Esophagus squamous epithelium (tissue), 5 donors: ENCODE results near the gene OVAAL. TPM values are rescaled to one million over a fixed set of nuclear protein-coding genes. Genes with fewer than 3 reads are reported as not detected.
"Not testable (repeated sequence)": the region's sequence is repeated elsewhere in the genome, so short reads cannot be mapped to it uniquely, and the experiment has no call there.

Experiments used
- DNase-seq: peaks from one replicate; lab custom pipeline; 2025; lab: John Stamatoyannopoulos, UW
- H3K27ac ChIP-seq, 4 donors: fragments of 200-600 bp; sonication (generic); one replicate each; pipeline ENCODE4 v1.5.1; 2016 to 2019; ENCODE audit warnings: mild to moderate bottlenecking in 1 of 4
- H3K27me3 ChIP-seq, 4 donors: fragments of 200-600 bp; sonication (generic); 1 replicate in 3 of 4; 2 replicates in 1 of 4; pipeline versions ENCODE4 v1.5.1 to v1.6.0; 2017 to 2021; ENCODE audit warnings: antibody characterized with exemption in 1 of 4
- H3K36me3 ChIP-seq, 3 donors: fragments of 200-600 bp; sonication (generic); one replicate each; pipeline ENCODE4 v1.5.1; 2016 to 2019
- H3K4me1 ChIP-seq, 3 donors: fragments of 200-600 bp; sonication (generic); one replicate each; pipeline ENCODE4 v1.5.1; 2017 to 2019
- H3K4me3 ChIP-seq, 4 donors: fragments of 200-600 bp; sonication (generic); 1 replicate in 3 of 4; 2 replicates in 1 of 4; pipeline ENCODE4 v1.5.1; 2016 to 2019; ENCODE audit warnings: mild to moderate bottlenecking in 2 of 4, moderate library complexity in 1 of 4
- H3K9me3 ChIP-seq, 3 donors: fragments of 200-600 bp; sonication (generic); one replicate each; pipeline ENCODE4 v1.5.1; 2016 to 2019
- POLR2A ChIP-seq, 4 donors: fragments of 450-650 bp; IDR thresholded peaks; one replicate each; pipeline ENCODE4 v1.6.1; 2017; ENCODE audit warnings: antibody characterized with exemption in 4 of 4, mild to moderate bottlenecking in 4 of 4, moderate library complexity in 3 of 4
- WGBS, 2 donors: methylation state at CpG; one replicate each; pipeline ENCODE4 v1.1.5; 2018; 5-methylcytosine and 5-hydroxymethylcytosine counted together
- intact Hi-C: fragments of 100-400 bp; cut with DNase I; formaldehyde crosslinking; loops from one replicate; pipeline ENCODE4 v1.15.0; 2022
- total RNA-seq, 4 donors: library from RNA; depleted of rRNA; stranded (reverse); fragments of >200 nt; gene quantifications; one replicate each; pipeline ENCODE4 v1.1.0, GENCODE V29; 2016
- TF ChIP-seq, protein P1 (sequence below), 6 experiments: fragments of 450-650 bp in 4 of 6; fragments of 200-600 bp in 2 of 6; sonication (generic) in 2 of 6; IDR thresholded peaks; one replicate each; pipeline ENCODE4 v1.5.1; 2016 to 2019; ENCODE audit warnings: antibody characterized with exemption in 6 of 6, mild to moderate bottlenecking in 4 of 6, moderate library complexity in 4 of 6
- donor health status: DM: yes; HTN: yes; CAD: no.

The OVAAL gene
- total RNA-seq, 4 donors from 2014 or later, result not detected

DNA sequence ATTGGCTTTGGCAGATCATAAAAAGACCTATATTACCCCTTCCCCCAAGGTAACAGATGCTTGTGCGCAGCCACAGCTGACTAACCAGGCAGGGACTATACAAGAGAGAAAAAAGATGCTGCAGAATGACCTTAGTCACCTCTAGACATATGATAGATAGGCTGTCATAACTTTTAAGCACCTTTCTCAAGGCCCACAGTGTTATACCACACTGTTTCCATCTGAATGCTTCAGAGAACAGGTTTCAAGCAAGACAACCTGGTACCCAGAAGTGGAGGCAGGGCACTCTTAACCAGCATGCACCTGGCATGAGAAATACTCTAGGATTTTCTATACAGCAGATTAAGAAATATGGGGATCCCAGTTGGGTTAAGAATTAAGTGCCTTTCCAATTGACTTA is 12.8 kb upstream of the OVAAL start:
- H3K36me3 ChIP-seq, result no peaks in the 10 kb centered on the region
- H3K9me3 ChIP-seq, result no peaks in the 10 kb centered on the region
- peaks cover 0 to 8% (median 8%) of the 10 kb centered on the region in 3 donors for H3K4me1 ChIP-seq
- TF ChIP-seq, protein P1, sequence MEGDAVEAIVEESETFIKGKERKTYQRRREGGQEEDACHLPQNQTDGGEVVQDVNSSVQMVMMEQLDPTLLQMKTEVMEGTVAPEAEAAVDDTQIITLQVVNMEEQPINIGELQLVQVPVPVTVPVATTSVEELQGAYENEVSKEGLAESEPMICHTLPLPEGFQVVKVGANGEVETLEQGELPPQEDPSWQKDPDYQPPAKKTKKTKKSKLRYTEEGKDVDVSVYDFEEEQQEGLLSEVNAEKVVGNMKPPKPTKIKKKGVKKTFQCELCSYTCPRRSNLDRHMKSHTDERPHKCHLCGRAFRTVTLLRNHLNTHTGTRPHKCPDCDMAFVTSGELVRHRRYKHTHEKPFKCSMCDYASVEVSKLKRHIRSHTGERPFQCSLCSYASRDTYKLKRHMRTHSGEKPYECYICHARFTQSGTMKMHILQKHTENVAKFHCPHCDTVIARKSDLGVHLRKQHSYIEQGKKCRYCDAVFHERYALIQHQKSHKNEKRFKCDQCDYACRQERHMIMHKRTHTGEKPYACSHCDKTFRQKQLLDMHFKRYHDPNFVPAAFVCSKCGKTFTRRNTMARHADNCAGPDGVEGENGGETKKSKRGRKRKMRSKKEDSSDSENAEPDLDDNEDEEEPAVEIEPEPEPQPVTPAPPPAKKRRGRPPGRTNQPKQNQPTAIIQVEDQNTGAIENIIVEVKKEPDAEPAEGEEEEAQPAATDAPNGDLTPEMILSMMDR (IDR thresholded peaks at IDR 0.05), result no peak
- no peak for TF ChIP-seq POLR2A (IDR thresholded peaks at IDR 0.05)
- H3K27ac ChIP-seq, result no peak overlapping the region
- no peak overlapping the region for H3K4me3 ChIP-seq
- no peaks in the 10 kb centered on the region for H3K27me3 ChIP-seq
- intact Hi-C loops, result no loop called here
- WGBS, 2 donors, result 85 to 100% methylated on average over 1 of the region's 1 CpG
- DNase-seq, result no peak

DNA sequence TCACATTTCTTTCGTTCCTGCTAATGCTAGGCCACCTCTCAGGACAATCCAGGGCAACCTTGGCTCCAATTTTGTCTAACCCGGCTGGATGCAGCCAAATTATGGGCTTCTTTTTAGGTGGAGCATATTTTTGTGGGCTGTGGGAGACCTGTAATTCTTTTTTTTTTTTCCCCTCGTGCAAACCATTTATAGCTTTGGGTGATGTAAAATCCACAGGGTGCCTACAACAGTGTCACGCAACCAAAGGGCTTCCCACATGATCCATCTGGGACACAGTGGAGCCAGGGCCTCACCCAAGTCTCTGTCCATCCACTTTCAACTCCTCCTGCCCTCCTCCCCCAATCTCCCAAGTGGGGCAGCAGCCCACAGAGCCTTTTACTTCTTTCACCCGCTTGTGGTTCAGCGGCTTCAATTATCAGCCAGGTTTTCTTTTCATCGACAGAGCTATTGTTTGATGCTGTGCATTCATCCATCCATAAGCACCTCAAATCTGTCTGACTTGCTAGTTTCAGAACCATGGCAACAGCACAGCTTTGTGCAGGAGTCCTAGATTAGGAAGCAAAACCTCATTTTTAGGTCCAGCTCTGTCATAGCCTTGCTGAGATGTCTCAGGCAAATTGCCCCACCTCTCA is 10.0 kb upstream of the OVAAL start:
- Histone ChIP-seq H3K4me3 (no peak overlapping the region), H3K27ac (no peak overlapping the region), H3K9me3 (no peaks in the 10 kb centered on the region), H3K4me1 (no peaks in the 10 kb centered on the region), H3K27me3 (no peaks in the 10 kb centered on the region), H3K36me3 (no peaks in the 10 kb centered on the region)
- WGBS, 2 donors, result 72 to 83% methylated on average over 7 of the region's 7 CpGs
- TF ChIP-seq, protein P1 (IDR thresholded peaks at IDR 0.05), result no peak
- no peak for TF ChIP-seq POLR2A (IDR thresholded peaks at IDR 0.05)
- no peak for DNase-seq
- intact Hi-C loops, result no loop called here

DNA sequence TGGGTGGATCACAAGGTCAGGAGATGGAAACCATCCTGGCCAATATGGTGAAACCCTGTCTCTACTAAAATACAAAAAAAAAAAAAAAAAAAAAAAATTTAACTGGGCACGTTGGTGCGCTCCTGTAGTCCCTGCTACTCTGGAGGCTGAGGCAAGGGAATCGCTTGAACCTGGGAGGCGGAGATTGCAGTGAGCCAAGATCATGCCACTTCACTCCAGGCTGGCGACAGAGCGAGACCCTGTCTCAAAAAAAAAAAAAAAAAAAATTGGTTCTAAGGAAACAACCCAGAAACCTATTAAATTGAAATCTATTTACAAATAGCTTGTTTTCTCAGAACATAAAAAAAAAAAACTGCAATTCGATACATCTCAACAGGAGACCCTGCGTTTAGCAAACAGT is 9.0 kb upstream of the OVAAL start:
- H3K27ac ChIP-seq, intact Hi-C loops, DNase-seq, H3K4me3 ChIP-seq, H3K36me3 ChIP-seq, H3K4me1 ChIP-seq, H3K27me3 ChIP-seq, H3K9me3 ChIP-seq: not testable (repeated sequence)
- WGBS, 2 donors, result 93% methylated on average over 8 of the region's 8 CpGs

DNA sequence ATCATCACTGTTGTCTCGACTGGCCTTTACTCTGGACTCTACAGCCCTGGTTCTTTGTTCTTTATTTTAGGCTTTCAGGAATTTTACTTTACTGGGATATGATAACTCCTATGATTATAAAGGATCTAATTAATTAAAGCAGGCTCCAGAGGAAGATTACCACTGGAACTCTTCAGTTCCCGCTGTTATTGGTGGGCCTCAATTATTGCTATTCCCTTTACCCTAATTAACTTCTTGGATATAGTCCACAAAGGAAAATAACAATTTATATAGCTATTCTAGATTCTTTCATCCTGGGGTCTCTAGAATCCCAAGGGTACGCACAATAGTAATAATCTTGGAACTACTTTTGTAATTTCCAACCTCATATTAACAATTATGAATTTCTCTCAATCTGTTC is 8.5 kb upstream of the OVAAL start:
- intact Hi-C loops, result no loop called here
- 76 to 94% methylated on average over 3 of the region's 3 CpGs for WGBS, 2 donors
- Histone ChIP-seq H3K4me1 (no peaks in the 10 kb centered on the region), H3K36me3 (no peaks in the 10 kb centered on the region), H3K9me3 (no peaks in the 10 kb centered on the region), H3K27ac (no peak overlapping the region), H3K27me3 (no peaks in the 10 kb centered on the region), H3K4me3 (no peak overlapping the region)
- no peak for DNase-seq
- TF ChIP-seq POLR2A (IDR thresholded peaks at IDR 0.05), result no peak
- TF ChIP-seq, protein P1 (IDR thresholded peaks at IDR 0.05), result no peak

DNA sequence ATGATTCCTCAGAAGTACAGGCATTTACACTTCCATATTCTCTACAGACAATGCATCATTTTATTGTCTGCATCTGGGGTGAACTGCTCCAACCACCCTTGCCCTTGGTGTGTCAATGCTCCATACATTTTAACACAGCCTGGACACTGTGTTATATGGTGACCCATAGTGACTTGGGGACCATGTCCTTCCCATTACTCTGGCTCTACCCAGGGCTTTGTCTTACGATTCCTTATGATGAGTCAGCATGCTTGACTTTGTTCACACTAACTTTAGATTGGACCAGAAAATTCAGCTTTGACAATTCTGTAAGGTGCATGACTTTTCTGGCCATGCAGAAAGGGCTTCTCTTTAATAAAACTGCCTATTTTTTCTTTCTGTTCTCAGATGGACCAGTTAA is 6.8 kb upstream of the OVAAL start:
- Histone ChIP-seq H3K36me3 (no peaks in the 10 kb centered on the region), H3K4me1 (no peaks in the 10 kb centered on the region), H3K4me3 (no peak overlapping the region), H3K9me3 (no peaks in the 10 kb centered on the region), H3K27me3 (no peaks in the 10 kb centered on the region), H3K27ac (no peak overlapping the region)
- TF ChIP-seq, protein P1 (IDR thresholded peaks at IDR 0.05), result no peak
- intact Hi-C loops, result no loop called here
- WGBS, 2 donors, result 54 to 56% methylated on average over 1 of the region's 1 CpG
- DNase-seq, result no peak

DNA sequence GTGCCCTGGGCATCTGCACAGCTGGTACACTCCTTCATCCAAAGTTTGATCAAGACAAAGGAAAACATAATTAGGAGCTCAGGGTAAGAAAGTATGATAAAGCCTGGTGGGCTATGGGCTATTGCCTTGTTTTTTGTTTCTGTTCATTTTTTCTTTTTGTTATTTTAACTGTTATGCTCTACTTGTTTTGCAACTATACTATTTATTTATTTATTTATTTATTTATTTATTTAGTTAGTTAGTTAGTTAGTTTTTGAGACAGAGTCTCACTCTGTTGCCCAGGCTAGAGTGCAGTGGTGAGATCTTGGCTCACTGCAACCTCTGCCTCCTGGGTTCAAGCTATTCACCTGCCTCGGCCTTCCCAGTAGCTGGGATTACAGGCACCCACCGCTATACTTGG is 5.7 kb upstream of the OVAAL start:
- H3K4me3 ChIP-seq, H3K4me1 ChIP-seq, H3K36me3 ChIP-seq, H3K27me3 ChIP-seq, H3K27ac ChIP-seq, intact Hi-C loops, DNase-seq, H3K9me3 ChIP-seq: not testable (repeated sequence)
- WGBS, 2 donors, result 90% methylated on average over 2 of the region's 2 CpGs; no CpG with 5 or more reads in 1 of the 2 donors
